GM19035 (cell line): ENCODE measurements around the gene RSPH1.

Experiments used
- ATAC-seq: cut with Tn5 transposase; IDR thresholded peaks from one replicate; pipeline ENCODE4 v1.9.1; 2021; ENCODE audit not compliant: unreplicated experiment

The RSPH1 gene

GRCh38 chr21:42513985-42514882 lies 18.2 kb upstream of the RSPH1 start:
- ATAC-seq, result peak; percentile 67

- ATAC-seq, result peak; percentile 39
Measured at GRCh38 chr21:42513151-42513984, 17.3 kb upstream of the RSPH1 start, which contains the start of gene SLC37A1. Gene SLC37A1 (plus strand): TSS chr21:42513852. CDS start chr21:42518455, 4,603 bp downstream.

GRCh38 chr21:42512346-42513034 lies 16.5 kb upstream of the RSPH1 start:
- ATAC-seq, result no peak

- no peak for ATAC-seq
Measured at GRCh38 chr21:42509244-42509643, 13.2 kb upstream of the RSPH1 start.

GRCh38 chr21:42508371-42508770 lies 12.3 kb upstream of the RSPH1 start:
- ATAC-seq, result no peak

- no peak for ATAC-seq
Measured at GRCh38 chr21:42507418-42507817, 11.4 kb upstream of the RSPH1 start.

GRCh38 chr21:42505090-42505726 lies 9.2 kb upstream of the RSPH1 start:
- peak; percentile 84 for ATAC-seq

GRCh38 chr21:42503711-42504110 lies 7.7 kb upstream of the RSPH1 start:
- ATAC-seq, result no peak

GRCh38 chr21:42500736-42501135 lies 4.7 kb upstream of the RSPH1 start:
- no peak for ATAC-seq

- ATAC-seq, result no peak
Measured at GRCh38 chr21:42500225-42500624, 4.2 kb upstream of the RSPH1 start.

GRCh38 chr21:42499444-42500112 lies 3.6 kb upstream of the RSPH1 start:
- no peak for ATAC-seq

GRCh38 chr21:42498012-42498411 lies 2.0 kb upstream of the RSPH1 start:
- ATAC-seq, result no peak

GRCh38 chr21:42496839-42497202 lies 797 bp upstream of the RSPH1 start:
- ATAC-seq, result no peak

GRCh38 chr21:42495765-42496119 lies 282 bp downstream of the RSPH1 start:
- no peak for ATAC-seq

GRCh38 chr21:42495027-42495426 lies 997 bp downstream of the RSPH1 start:
- ATAC-seq, result no peak

- no peak for ATAC-seq
Measured at GRCh38 chr21:42493109-42494060, 2.6 kb downstream of the RSPH1 start.

- ATAC-seq, result no peak
Measured at GRCh38 chr21:42492201-42492600, 3.8 kb downstream of the RSPH1 start.

- no peak for ATAC-seq
Measured at GRCh38 chr21:42491328-42491727, 4.7 kb downstream of the RSPH1 start.

- ATAC-seq, result no peak
Measured at GRCh38 chr21:42490720-42491119, 5.3 kb downstream of the RSPH1 start.
